ENCODE results near the gene DISP2.

Gene DISP2

GRCh38 chr15:40346579-40347558, 11.2 kb upstream of the DISP2 start:
- POLR2A ChIA-PET = interaction anchor here (1.7 kb wide), 1 partner anchor 59 kb away, joined by 3 read pairs; the partner anchor contains the start of gene IVD

GRCh38 chr15:40347559-40348473, 10.2 kb upstream of the DISP2 start:
- CTCF ChIA-PET = no interaction called here
- POLR2A ChIA-PET = interaction anchor here (1.4 kb wide), 1 partner anchor 58 kb away, joined by 3 read pairs; the partner anchor contains the start of gene IVD
- no peak for DNase-seq (ENCODE audit: extremely low spot score)
- TF ChIP-seq SP1 (IDR thresholded peaks at IDR 0.05) (no peak), TARDBP (IDR thresholded peaks at IDR 0.05) (no peak), FOXA1 (IDR thresholded peaks at IDR 0.05) (no peak), HDGF (IDR thresholded peaks at IDR 0.05; ENCODE audit: borderline replicate concordance) (no peak), CTBP1 (IDR thresholded peaks at IDR 0.05; ENCODE audit: borderline replicate concordance) (no peak), NFRKB (IDR thresholded peaks at IDR 0.05) (no peak), ELF4 (IDR thresholded peaks at IDR 0.05) (no peak), SUZ12 (IDR thresholded peaks at IDR 0.05) (no peak), PKNOX1 (IDR thresholded peaks at IDR 0.05) (no peak), ZNF384 (IDR thresholded peaks at IDR 0.05) (no peak), ARNT (IDR thresholded peaks at IDR 0.05) (no peak), FOXK2 (IDR thresholded peaks at IDR 0.05) (no peak)

More at GRCh38 chr15:40346579-40347558, 11.2 kb upstream of the DISP2 start:
- no peak for TF ChIP-seq SUZ12 (IDR thresholded peaks at IDR 0.05)
- TF ChIP-seq FOXK2 (IDR thresholded peaks at IDR 0.05) = no peak
- no peak for TF ChIP-seq NFRKB (IDR thresholded peaks at IDR 0.05)
- no peak for TF ChIP-seq L3MBTL2 (conservative IDR thresholded peaks at IDR 0.05)
- TF ChIP-seq SP1 (IDR thresholded peaks at IDR 0.05) = no peak
- TF ChIP-seq FOXM1 (IDR thresholded peaks at IDR 0.05; ENCODE audit: borderline replicate concordance) = no peak
- TF ChIP-seq ZNF384 (IDR thresholded peaks at IDR 0.05) = no peak
- no peak for TF ChIP-seq HDGF (IDR thresholded peaks at IDR 0.05; ENCODE audit: borderline replicate concordance)
- TF ChIP-seq CTBP1 (IDR thresholded peaks at IDR 0.05; ENCODE audit: borderline replicate concordance) = no peak
- no peak for TF ChIP-seq BHLHE40 (IDR thresholded peaks at IDR 0.05; ENCODE audit: borderline replicate concordance)
- no peak for TF ChIP-seq LEF1 (IDR thresholded peaks at IDR 0.05; ENCODE audit: borderline replicate concordance)
- TF ChIP-seq PKNOX1 (IDR thresholded peaks at IDR 0.05) = no peak
- TF ChIP-seq FOXA1 (IDR thresholded peaks at IDR 0.05) = no peak
- TF ChIP-seq ARNT (IDR thresholded peaks at IDR 0.05) = no peak
- DNase-seq (ENCODE audit: extremely low spot score) = no peak
- CTCF ChIA-PET = interaction anchor here (0.6 kb wide), 1 partner anchor 16 kb away, joined by 3 read pairs; no protein-coding TSS in a partner anchor

- ChIA-PET POLR2A (interaction anchor here (1.4 kb wide), 1 partner anchor 57 kb away, joined by 3 read pairs; the partner anchor contains the start of gene IVD), CTCF (no interaction called here)
Observed at GRCh38 chr15:40348474-40348870, 9.5 kb upstream of the DISP2 start.

GRCh38 chr15:40349163-40349562, 8.9 kb upstream of the DISP2 start:
- ChIA-PET POLR2A (interaction anchor here (0.9 kb wide), 1 partner anchor 12 kb away, joined by 3 read pairs; no protein-coding TSS in a partner anchor), CTCF (no interaction called here)
- no peak for DNase-seq (ENCODE audit: extremely low spot score)
- TF ChIP-seq ELF4 (IDR thresholded peaks at IDR 0.05) (no peak), NFRKB (IDR thresholded peaks at IDR 0.05) (no peak), FOXK2 (IDR thresholded peaks at IDR 0.05) (no peak), ZNF384 (IDR thresholded peaks at IDR 0.05) (no peak), LEF1 (IDR thresholded peaks at IDR 0.05; ENCODE audit: borderline replicate concordance) (no peak), FOXM1 (IDR thresholded peaks at IDR 0.05; ENCODE audit: borderline replicate concordance) (no peak), ARNT (IDR thresholded peaks at IDR 0.05) (no peak), L3MBTL2 (conservative IDR thresholded peaks at IDR 0.05) (no peak), CTBP1 (IDR thresholded peaks at IDR 0.05; ENCODE audit: borderline replicate concordance) (no peak), SP1 (IDR thresholded peaks at IDR 0.05) (no peak), BHLHE40 (IDR thresholded peaks at IDR 0.05; ENCODE audit: borderline replicate concordance) (no peak), PKNOX1 (IDR thresholded peaks at IDR 0.05) (no peak), TARDBP (IDR thresholded peaks at IDR 0.05) (no peak), FOXA1 (IDR thresholded peaks at IDR 0.05) (no peak), SUZ12 (IDR thresholded peaks at IDR 0.05) (no peak), HDGF (IDR thresholded peaks at IDR 0.05; ENCODE audit: borderline replicate concordance) (no peak)

More at GRCh38 chr15:40348474-40348870, 9.5 kb upstream of the DISP2 start:
- no peak for DNase-seq (ENCODE audit: extremely low spot score)
- no peak for TF ChIP-seq L3MBTL2 (conservative IDR thresholded peaks at IDR 0.05)
- no peak for TF ChIP-seq LEF1 (IDR thresholded peaks at IDR 0.05; ENCODE audit: borderline replicate concordance)

GRCh38 chr15:40352281-40352901, 5.6 kb upstream of the DISP2 start:
- ChIA-PET CTCF (interaction anchor here (0.5 to 0.9 kb wide), 2 partner anchors 15 to 77 kb away, joined by 3 to 4 read pairs; no protein-coding TSS in a partner anchor), POLR2A (no interaction called here)
- no peak for TF ChIP-seq FOXA1 (IDR thresholded peaks at IDR 0.05)
- DNase-seq (ENCODE audit: extremely low spot score) = no peak
